Esophagus (tissue), 2 donors: ENCODE data around the gene CLDN17. TPM values are rescaled to one million over a fixed set of nuclear protein-coding genes. Genes with fewer than 3 reads are reported as not detected.

Experiments
- H3K27ac ChIP-seq, 2 donors: one replicate each; pipeline ENCODE4 v1.5.1; 2013; ENCODE audit warnings: low read depth in 2 of 2, mild to moderate bottlenecking in 2 of 2, inconsistent platforms in 1 of 2, low read length in 1 of 2, moderate library complexity in 1 of 2
- H3K27me3 ChIP-seq, 2 donors: one replicate each; pipeline ENCODE4 v1.6.1; 2013; ENCODE audit warnings: low read length in 2 of 2, control low read depth in 1 of 2, mild to moderate bottlenecking in 1 of 2; ENCODE audit not compliant: insufficient read depth in 2 of 2, control insufficient read depth in 1 of 2
- H3K36me3 ChIP-seq, 2 donors: one replicate each; pipeline ENCODE4 v1.6.1; 2013; ENCODE audit warnings: low read length in 1 of 2; ENCODE audit not compliant: control insufficient read depth in 2 of 2, insufficient read depth in 2 of 2
- H3K4me1 ChIP-seq, 2 donors: one replicate each; pipeline ENCODE4 v1.6.1; 2013; ENCODE audit warnings: low read length in 1 of 2; ENCODE audit not compliant: control insufficient read depth in 2 of 2, insufficient read depth in 2 of 2
- H3K4me3 ChIP-seq, 2 donors: one replicate each; pipeline ENCODE4 v1.5.1; 2013; ENCODE audit warnings: low read length in 2 of 2, mild to moderate bottlenecking in 2 of 2, low read depth in 1 of 2, moderate library complexity in 1 of 2
- H3K9me3 ChIP-seq, 2 donors: one replicate each; pipeline ENCODE4 v1.6.1; 2013; ENCODE audit warnings: mild to moderate bottlenecking in 2 of 2, low read depth in 1 of 2, low read length in 1 of 2, moderate library complexity in 1 of 2; ENCODE audit not compliant: control insufficient read depth in 2 of 2, insufficient read depth in 1 of 2
- WGBS, 2 donors: extraction: QIAGEN DNeasy Blood & Tissue Kit; methylation state at CpG; one replicate each; pipeline ENCODE4 v1.1.7; 2013; 5-methylcytosine and 5-hydroxymethylcytosine counted together
- polyA plus RNA-seq, 2 donors: library from polyadenylated mRNA; stranded (reverse); fragments of 200-250 nt; gene quantifications; one replicate each; pipeline ENCODE4 v1.2.3, GENCODE V29; 2013
- donor health status: healthy with polysubstance abuse.
- donor health status: Bipolar disorder and iron deficiency.

The CLDN17 gene
- polyA plus RNA-seq, 2 donors = 6.5 to 15.6 TPM

DNA sequence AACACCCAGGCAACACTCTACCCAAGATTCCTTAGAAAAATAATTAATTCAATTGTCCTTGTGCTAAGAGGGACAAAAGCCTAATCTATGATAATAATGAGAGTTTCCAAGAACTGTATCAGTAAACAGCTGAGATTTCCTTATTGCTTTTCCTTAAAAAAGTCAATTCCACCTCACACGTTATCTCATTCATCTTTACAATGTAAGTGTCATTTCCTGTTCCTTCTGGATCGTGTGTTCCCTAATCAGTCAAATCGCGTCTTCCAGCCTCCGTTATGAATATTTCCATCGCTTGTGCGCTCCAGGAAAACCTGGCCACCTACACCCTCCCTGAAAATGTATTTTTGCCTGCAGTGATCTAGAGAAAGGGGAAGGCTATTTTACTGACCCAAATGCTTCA lies 23.9 kb upstream of the CLDN17 start:
- no peaks in the 10 kb centered on the region for H3K9me3 ChIP-seq
- no peaks in the 10 kb centered on the region for H3K4me1 ChIP-seq
- H3K27me3 ChIP-seq = no peaks in the 10 kb centered on the region
- WGBS, 2 donors = 77 to 80% methylated on average over 7 of the region's 7 CpGs
- H3K27ac ChIP-seq = no peak overlapping the region
- no peak overlapping the region for H3K4me3 ChIP-seq
- H3K36me3 ChIP-seq = no peaks in the 10 kb centered on the region

- no peaks in the 10 kb centered on the region for H3K27me3 ChIP-seq
- H3K9me3 ChIP-seq = no peaks in the 10 kb centered on the region
- no peak overlapping the region for H3K4me3 ChIP-seq
- no peaks in the 10 kb centered on the region for H3K36me3 ChIP-seq
- no peaks in the 10 kb centered on the region for H3K4me1 ChIP-seq
- no peak overlapping the region for H3K27ac ChIP-seq
- 64 to 65% methylated on average over 3 of the region's 3 CpGs for WGBS, 2 donors
Observed at GRCh38 chr21:30189773-30190172, 23.2 kb upstream of the CLDN17 start.

GRCh38 chr21:30186242-30186641 lies 19.6 kb upstream of the CLDN17 start:
- H3K27ac ChIP-seq = no peak overlapping the region

GRCh38 chr21:30168086-30168485 lies 1.5 kb upstream of the CLDN17 start:
- WGBS, 2 donors = 52 to 72% methylated on average over 3 of the region's 3 CpGs
- H3K27ac ChIP-seq = peak overlapping the region in 1 of 2 donors; percentile 4
- H3K4me1 ChIP-seq = no peaks in the 10 kb centered on the region
- H3K9me3 ChIP-seq = no peaks in the 10 kb centered on the region
- H3K27me3 ChIP-seq = no peaks in the 10 kb centered on the region
- H3K4me3 ChIP-seq = no peak overlapping the region
- H3K36me3 ChIP-seq = no peaks in the 10 kb centered on the region

More at GRCh38 chr21:30186242-30186641, 19.6 kb upstream of the CLDN17 start:
- Histone ChIP-seq H3K27me3 (no peaks in the 10 kb centered on the region), H3K9me3 (no peaks in the 10 kb centered on the region), H3K36me3 (no peaks in the 10 kb centered on the region), H3K4me1 (no peaks in the 10 kb centered on the region), H3K4me3 (no peak overlapping the region)
- 74 to 87% methylated on average over 2 of the region's 2 CpGs for WGBS, 2 donors

DNA sequence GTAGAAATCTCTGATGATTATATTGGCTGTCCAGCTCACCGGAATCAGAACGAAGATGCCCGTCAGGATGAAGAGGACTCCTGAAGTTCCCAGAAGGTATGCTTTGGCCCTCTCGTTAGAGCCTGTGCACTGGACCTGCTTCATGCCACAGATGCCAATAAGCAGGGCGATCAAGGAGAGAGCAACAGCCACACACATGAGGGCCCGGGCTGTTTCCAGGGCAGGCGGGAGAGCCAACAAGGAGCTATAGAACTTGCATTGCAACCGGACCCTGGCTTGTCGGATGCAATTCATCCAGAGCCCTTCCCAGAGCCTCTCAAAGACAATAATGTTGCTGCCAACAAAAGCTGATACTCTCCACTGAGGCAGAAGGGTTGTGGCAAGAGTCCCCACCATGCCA lies 434 bp downstream of the CLDN17 start:
- Histone ChIP-seq H3K9me3 (no peaks in the 10 kb centered on the region), H3K27ac (peak overlapping the region in 1 of 2 donors; percentile 56), H3K27me3 (no peaks in the 10 kb centered on the region), H3K4me1 (no peaks in the 10 kb centered on the region), H3K36me3 (no peaks in the 10 kb centered on the region), H3K4me3 (peak overlapping the region in 1 of 2 donors; percentile 24)
- 92 to 93% methylated on average over 9 of the region's 9 CpGs for WGBS, 2 donors

- H3K4me3 ChIP-seq = no peak overlapping the region
- H3K27me3 ChIP-seq = no peaks in the 10 kb centered on the region
- 39 to 46% methylated on average over 1 of the region's 1 CpG for WGBS, 2 donors
- H3K4me1 ChIP-seq = no peaks in the 10 kb centered on the region
- H3K36me3 ChIP-seq = no peaks in the 10 kb centered on the region
- no peaks in the 10 kb centered on the region for H3K9me3 ChIP-seq
- no peak overlapping the region for H3K27ac ChIP-seq
Observed at GRCh38 chr21:30164796-30165195, 1.8 kb downstream of the CLDN17 start.

DNA sequence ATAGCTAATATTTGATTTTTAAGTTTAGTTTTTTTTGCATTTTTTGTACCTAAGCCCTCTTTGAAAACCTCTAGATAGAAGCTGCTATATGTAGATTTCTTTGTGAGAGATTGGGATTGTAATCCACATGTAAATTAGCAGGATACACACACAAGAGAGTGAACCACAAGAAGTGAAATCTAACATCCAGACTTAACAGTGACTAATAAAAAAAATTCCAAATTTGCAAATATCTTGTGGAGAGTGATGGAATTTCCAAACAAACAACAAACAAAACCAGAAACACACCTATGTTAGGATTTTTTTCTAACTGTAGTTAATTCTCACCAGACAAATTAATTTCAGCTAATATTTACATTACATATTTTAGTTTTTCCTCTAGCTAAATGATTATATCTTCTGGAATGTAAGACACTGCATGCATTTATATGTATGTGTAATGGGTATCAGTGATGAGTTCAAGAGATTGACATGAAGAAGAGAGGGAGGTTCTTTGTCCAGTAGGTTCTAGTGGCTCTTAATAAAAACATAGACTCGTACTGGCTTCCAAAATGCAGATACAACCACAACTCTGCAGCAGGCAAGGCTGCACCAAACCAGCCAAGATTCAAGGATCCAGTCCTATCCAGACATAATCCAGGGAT lies 12.8 kb downstream of the CLDN17 start:
- no peak overlapping the region for H3K27ac ChIP-seq
- H3K36me3 ChIP-seq = no peaks in the 10 kb centered on the region
- 39 to 52% methylated on average over 1 of the region's 1 CpG for WGBS, 2 donors
- no peaks in the 10 kb centered on the region for H3K27me3 ChIP-seq
- H3K9me3 ChIP-seq = no peaks in the 10 kb centered on the region
- no peaks in the 10 kb centered on the region for H3K4me1 ChIP-seq
- H3K4me3 ChIP-seq = no peak overlapping the region

GRCh38 chr21:30152792-30153191 lies 13.8 kb downstream of the CLDN17 start:
- Histone ChIP-seq H3K9me3 (no peaks in the 10 kb centered on the region), H3K4me3 (no peak overlapping the region), H3K36me3 (no peaks in the 10 kb centered on the region), H3K27ac (no peak overlapping the region), H3K4me1 (no peaks in the 10 kb centered on the region), H3K27me3 (no peaks in the 10 kb centered on the region)

- 80 to 82% methylated on average over 1 of the region's 1 CpG for WGBS, 2 donors
Observed at GRCh38 chr21:30148906-30149305, 17.7 kb downstream of the CLDN17 start.

DNA sequence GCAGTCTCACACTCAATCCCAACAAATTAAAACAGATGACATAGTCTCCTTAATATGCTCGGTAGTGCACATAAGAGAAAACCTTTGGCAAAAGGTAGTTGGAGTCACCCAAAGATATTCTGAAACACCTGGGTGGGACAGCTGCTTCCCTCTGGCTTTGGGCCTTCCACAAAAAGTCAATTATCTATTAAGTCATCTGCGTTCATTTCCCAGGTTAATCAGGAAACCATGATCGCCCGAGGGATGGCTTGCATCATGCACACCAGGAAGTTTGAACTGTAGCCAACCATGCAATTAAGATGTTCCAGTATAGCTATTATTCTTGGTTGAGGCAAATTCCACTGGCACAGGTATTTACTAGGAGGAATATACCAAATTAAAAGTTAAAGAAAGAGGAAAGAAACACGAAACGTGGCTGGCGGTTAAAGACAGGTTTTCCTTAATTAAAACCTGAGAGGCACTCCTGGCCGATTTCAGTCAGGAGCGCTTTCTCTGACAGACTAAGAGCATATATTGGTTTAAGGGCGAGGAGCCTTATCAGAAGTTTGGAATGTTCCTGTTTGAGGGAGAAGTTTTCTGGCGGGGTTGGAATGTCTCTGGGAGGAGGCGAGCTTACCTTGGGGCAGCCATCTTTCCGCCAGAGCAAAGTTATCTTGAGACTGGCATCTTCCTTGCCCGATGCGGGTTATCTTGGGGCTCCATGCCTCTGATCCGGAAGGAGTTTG lies 19.9 kb downstream of the CLDN17 start:
- no peak overlapping the region for H3K4me3 ChIP-seq
- peak overlapping the region; percentile 36 to 45 for H3K27ac ChIP-seq
- 57 to 68% methylated on average over 16 of the region's 16 CpGs for WGBS, 2 donors
- no peaks in the 10 kb centered on the region for H3K27me3 ChIP-seq
- H3K36me3 ChIP-seq = no peaks in the 10 kb centered on the region
- no peaks in the 10 kb centered on the region for H3K4me1 ChIP-seq
- no peaks in the 10 kb centered on the region for H3K9me3 ChIP-seq

More at GRCh38 chr21:30148906-30149305, 17.7 kb downstream of the CLDN17 start:
- no peaks in the 10 kb centered on the region for H3K9me3 ChIP-seq
- H3K27me3 ChIP-seq = no peaks in the 10 kb centered on the region
- H3K4me3 ChIP-seq = no peak overlapping the region
- H3K27ac ChIP-seq = no peak overlapping the region
- no peaks in the 10 kb centered on the region for H3K4me1 ChIP-seq
- no peaks in the 10 kb centered on the region for H3K36me3 ChIP-seq
